ENCODE data around the gene FLACC1.

Gene FLACC1

DNA sequence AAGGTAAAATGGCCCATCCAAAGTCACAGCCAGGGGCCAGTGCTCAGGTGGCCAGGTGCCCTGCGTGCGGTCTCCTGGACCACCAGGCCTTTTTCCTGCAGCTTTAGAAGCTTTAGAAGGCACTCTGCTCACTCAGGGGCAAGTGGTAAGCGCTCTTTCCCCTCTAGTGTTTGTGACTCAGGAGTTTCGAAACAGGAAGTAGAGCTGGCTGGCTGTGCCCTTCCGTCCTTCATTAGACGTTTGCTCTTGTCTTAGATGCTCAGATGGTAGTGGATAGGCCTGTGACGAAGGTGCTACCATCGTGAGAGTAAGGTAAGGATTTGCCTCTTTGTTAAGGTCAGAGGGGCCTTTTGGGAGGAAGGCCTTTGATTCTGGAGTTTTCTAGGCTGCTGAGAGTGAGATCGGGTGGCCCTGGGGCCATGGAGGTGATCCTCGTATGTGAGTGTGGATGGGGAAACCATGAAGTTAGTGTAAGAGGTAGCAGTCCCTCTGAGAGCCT, 96.8 kb downstream of the FLACC1 start, which contains the start of gene CASP8:
Gene CASP8, plus strand, starts transcription at position 235 of the 499 bp plus-strand sequence. CDS start 5,951 bp downstream, outside the sequence.
- peak; percentile 23 for DNase-seq
- no peak within 1 kb of the TSS for H3K27ac ChIP-seq (ENCODE audit: low read depth, low read length)

DNA sequence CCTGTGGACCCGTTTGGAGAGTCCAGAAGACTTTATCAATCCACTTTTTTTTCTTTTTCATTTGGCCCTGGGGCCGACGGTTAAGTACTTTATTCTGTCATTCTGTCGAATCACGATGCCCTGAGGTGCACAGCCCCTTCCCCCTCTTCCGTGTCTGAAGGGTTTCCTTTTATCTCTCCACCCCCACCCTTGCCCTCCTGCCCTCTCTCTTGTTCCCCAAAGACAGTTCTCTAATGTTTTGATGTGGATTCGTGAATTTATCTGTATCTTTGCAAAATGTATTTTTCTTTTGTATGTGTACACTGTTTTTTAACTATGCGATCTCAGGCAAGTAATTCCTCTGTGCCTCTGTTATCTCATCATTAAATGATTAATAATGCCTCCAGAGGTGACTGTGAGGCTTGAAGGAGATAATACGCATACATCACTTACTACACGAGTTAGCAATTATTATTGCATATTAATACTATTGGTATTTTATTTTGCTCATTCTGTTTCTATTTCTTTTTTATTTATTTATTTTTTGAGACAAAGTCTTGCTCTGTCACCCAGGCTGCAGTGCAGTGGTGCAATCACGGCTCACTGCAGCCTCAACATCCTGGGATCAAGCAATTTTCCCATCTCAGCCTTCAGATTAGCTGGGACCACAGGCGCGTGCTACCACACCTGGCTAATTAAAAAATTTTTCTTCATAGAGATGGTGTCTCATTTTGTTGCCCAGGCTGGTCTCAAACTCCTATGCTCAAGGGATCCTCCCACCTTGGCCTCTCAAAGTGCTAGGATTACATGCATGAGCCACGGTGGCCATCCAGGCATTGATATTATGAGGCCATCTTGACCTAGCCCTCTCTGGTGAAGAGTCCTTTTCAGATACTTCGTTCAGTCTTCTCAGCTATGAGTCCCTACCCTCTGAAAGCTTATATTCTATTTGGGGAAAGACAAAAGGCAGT, 98.2 kb downstream of the FLACC1 start:
- H3K79me2 ChIP-seq (ENCODE audit: control insufficient read depth, insufficient read depth, low read length): no peaks in the 10 kb centered on the region
- peak overlapping the region; percentile 80 for H3K27ac ChIP-seq (ENCODE audit: low read depth, low read length)
- no peak overlapping the region for H2BK5ac ChIP-seq (ENCODE audit: low read length)
- peak overlapping the region; percentile 87 for H3K56ac ChIP-seq (ENCODE audit: low read length)
- peak; percentile 76 for DNase-seq
- H4K8ac ChIP-seq (ENCODE audit: low read depth, low read length): peak overlapping the region; percentile 67
- no peak overlapping the region for H3K23ac ChIP-seq (ENCODE audit: low read length)
- H3K4me3 ChIP-seq (ENCODE audit: low read length): no peak overlapping the region
- no peaks in the 10 kb centered on the region for H3K36me3 ChIP-seq (ENCODE audit: control insufficient read depth, insufficient read depth, low read length)
- H3K27me3 ChIP-seq (ENCODE audit: insufficient read depth, low read length, poor library complexity): no peaks in the 10 kb centered on the region
- H2BK120ac ChIP-seq (ENCODE audit: low read depth, low read length): peak overlapping the region; percentile 93
- peak overlapping the region; percentile 11 for H3K4me2 ChIP-seq (ENCODE audit: low read length)
- no peak overlapping the region for H4K5ac ChIP-seq (ENCODE audit: low read length)
- H3K4me1 ChIP-seq (ENCODE audit: control insufficient read depth, low read depth, low read length): peaks cover 13% of the 10 kb centered on the region
- H3K9ac ChIP-seq (ENCODE audit: low read length): peak overlapping the region; percentile 48
- peak overlapping the region; percentile 94 for H3K4ac ChIP-seq (ENCODE audit: low read depth, low read length)
- H3K79me1 ChIP-seq (ENCODE audit: low read length): no peaks in the 10 kb centered on the region
- peak overlapping the region; percentile 58 for H2AK5ac ChIP-seq (ENCODE audit: low read length)
- peak overlapping the region; percentile 97 for H3K18ac ChIP-seq (ENCODE audit: low read length)
- no CpG with 5 or more reads among the region's 15 CpGs for WGBS (ENCODE audit: extremely low coverage, insufficient coverage, low lambda C conversion rate)
- no peak overlapping the region for H2BK15ac ChIP-seq (replicated peaks; ENCODE audit: low read depth)

More for the DNA sequence above, 96.8 kb downstream of the FLACC1 start, which contains the start of gene CASP8:
- Histone ChIP-seq H3K56ac (ENCODE audit: low read length) (peak within 1 kb of the TSS; percentile 34), H3K4me3 (ENCODE audit: low read length) (no peak within 1 kb of the TSS), H3K36me3 (ENCODE audit: control insufficient read depth, insufficient read depth, low read length) (no peaks in the 10 kb centered on the region), H2BK120ac (ENCODE audit: low read depth, low read length) (no peak within 1 kb of the TSS), H4K8ac (ENCODE audit: low read depth, low read length) (no peak within 1 kb of the TSS), H3K79me2 (ENCODE audit: control insufficient read depth, insufficient read depth, low read length) (no peaks in the 10 kb centered on the region), H2AK5ac (ENCODE audit: low read length) (peak within 1 kb of the TSS; percentile 68), H3K4me1 (ENCODE audit: control insufficient read depth, low read depth, low read length) (peaks cover 9% of the 10 kb centered on the region), H3K18ac (ENCODE audit: low read length) (peak within 1 kb of the TSS; percentile 75), H4K5ac (ENCODE audit: low read length) (no peak within 1 kb of the TSS), H3K4ac (ENCODE audit: low read depth, low read length) (no peak within 1 kb of the TSS), H3K9ac (ENCODE audit: low read length) (no peak within 1 kb of the TSS), H3K4me2 (ENCODE audit: low read length) (no peak within 1 kb of the TSS), H2BK5ac (ENCODE audit: low read length) (peak within 1 kb of the TSS; percentile 28), H2BK15ac (replicated peaks; ENCODE audit: low read depth) (no peak within 1 kb of the TSS), H3K27me3 (ENCODE audit: insufficient read depth, low read length, poor library complexity) (no peaks in the 10 kb centered on the region), H3K79me1 (ENCODE audit: low read length) (no peaks in the 10 kb centered on the region), H3K23ac (ENCODE audit: low read length) (peak within 1 kb of the TSS; percentile 18)
- WGBS (ENCODE audit: extremely low coverage, insufficient coverage, low lambda C conversion rate): no CpG with 5 or more reads among the region's 10 CpGs

- peak; percentile 78 for DNase-seq
Observed at GRCh38 chr2:201257956-201258665, 99.0 kb downstream of the FLACC1 start.

DNA sequence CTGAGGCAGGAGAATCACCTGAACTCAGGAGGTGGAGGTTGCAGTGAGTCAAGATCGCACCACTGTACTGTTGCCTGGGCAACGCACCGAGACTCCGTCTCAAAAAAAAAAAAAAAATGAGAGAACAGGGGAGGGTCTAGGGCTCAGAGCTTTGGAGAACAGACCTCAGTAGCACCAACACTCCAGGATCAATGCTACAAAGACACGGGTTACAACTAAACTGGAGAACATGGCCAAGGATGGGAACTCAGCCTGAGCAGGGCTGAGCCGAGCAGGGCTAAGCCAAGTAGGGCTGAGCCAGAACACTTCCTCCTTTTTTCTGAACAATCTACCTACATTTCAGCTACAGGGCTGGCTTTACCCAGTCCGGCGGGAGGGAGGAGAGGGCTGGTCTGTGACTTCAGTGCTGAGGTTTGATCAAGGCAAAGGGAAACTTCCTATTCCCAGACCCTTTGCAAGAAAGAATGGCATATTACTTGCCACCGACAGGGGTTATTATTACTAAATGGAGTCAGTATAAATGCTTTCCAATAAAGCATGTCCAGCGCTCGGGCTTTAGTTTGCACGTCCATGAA, 99.7 kb downstream of the FLACC1 start:
- Histone ChIP-seq H2BK5ac (ENCODE audit: low read length) (peak overlapping the region; percentile 77), H3K18ac (ENCODE audit: low read length) (no peak overlapping the region), H2BK15ac (replicated peaks; ENCODE audit: low read depth) (no peak overlapping the region), H3K23ac (ENCODE audit: low read length) (no peak overlapping the region), H3K4me3 (ENCODE audit: low read length) (no peak overlapping the region), H2BK120ac (ENCODE audit: low read depth, low read length) (no peak overlapping the region), H4K5ac (ENCODE audit: low read length) (peak overlapping the region; percentile 50), H3K27me3 (ENCODE audit: insufficient read depth, low read length, poor library complexity) (no peaks in the 10 kb centered on the region), H3K4me1 (ENCODE audit: control insufficient read depth, low read depth, low read length) (peaks cover 13% of the 10 kb centered on the region), H4K8ac (ENCODE audit: low read depth, low read length) (no peak overlapping the region), H3K79me2 (ENCODE audit: control insufficient read depth, insufficient read depth, low read length) (no peaks in the 10 kb centered on the region), H3K9ac (ENCODE audit: low read length) (peak overlapping the region; percentile 48), H3K79me1 (ENCODE audit: low read length) (no peaks in the 10 kb centered on the region), H2AK5ac (ENCODE audit: low read length) (peak overlapping the region; percentile 89), H3K36me3 (ENCODE audit: control insufficient read depth, insufficient read depth, low read length) (no peaks in the 10 kb centered on the region), H3K4me2 (ENCODE audit: low read length) (no peak overlapping the region), H3K27ac (ENCODE audit: low read depth, low read length) (peak overlapping the region; percentile 80), H3K4ac (ENCODE audit: low read depth, low read length) (no peak overlapping the region), H3K56ac (ENCODE audit: low read length) (peak overlapping the region; percentile 85)
- no CpG with 5 or more reads among the region's 12 CpGs for WGBS (ENCODE audit: extremely low coverage, insufficient coverage, low lambda C conversion rate)
- peak; percentile 53 for DNase-seq

More at GRCh38 chr2:201257956-201258665, 99.0 kb downstream of the FLACC1 start:
- H2AK5ac ChIP-seq (ENCODE audit: low read length): no peak overlapping the region
- peak overlapping the region; percentile 93 for H2BK120ac ChIP-seq (ENCODE audit: low read depth, low read length)
- peak overlapping the region; percentile 11 for H3K4me2 ChIP-seq (ENCODE audit: low read length)
- peak overlapping the region; percentile 80 for H3K27ac ChIP-seq (ENCODE audit: low read depth, low read length)
- peak overlapping the region; percentile 67 for H4K8ac ChIP-seq (ENCODE audit: low read depth, low read length)
- no peaks in the 10 kb centered on the region for H3K79me1 ChIP-seq (ENCODE audit: low read length)
- H4K5ac ChIP-seq (ENCODE audit: low read length): peak overlapping the region; percentile 50
- no peaks in the 10 kb centered on the region for H3K79me2 ChIP-seq (ENCODE audit: control insufficient read depth, insufficient read depth, low read length)
- H3K36me3 ChIP-seq (ENCODE audit: control insufficient read depth, insufficient read depth, low read length): no peaks in the 10 kb centered on the region
- H3K4ac ChIP-seq (ENCODE audit: low read depth, low read length): peak overlapping the region; percentile 94
- no peak overlapping the region for H3K4me3 ChIP-seq (ENCODE audit: low read length)
- peak overlapping the region; percentile 77 for H2BK5ac ChIP-seq (ENCODE audit: low read length)
- H3K18ac ChIP-seq (ENCODE audit: low read length): peak overlapping the region; percentile 97
- H3K23ac ChIP-seq (ENCODE audit: low read length): no peak overlapping the region
- peaks cover 13% of the 10 kb centered on the region for H3K4me1 ChIP-seq (ENCODE audit: control insufficient read depth, low read depth, low read length)
- H3K56ac ChIP-seq (ENCODE audit: low read length): peak overlapping the region; percentile 87
- peak overlapping the region; percentile 48 for H3K9ac ChIP-seq (ENCODE audit: low read length)
- H3K27me3 ChIP-seq (ENCODE audit: insufficient read depth, low read length, poor library complexity): no peaks in the 10 kb centered on the region
- WGBS (ENCODE audit: extremely low coverage, insufficient coverage, low lambda C conversion rate): no CpG with 5 or more reads among the region's 10 CpGs
- H2BK15ac ChIP-seq (replicated peaks; ENCODE audit: low read depth): peak overlapping the region; percentile 57

DNA sequence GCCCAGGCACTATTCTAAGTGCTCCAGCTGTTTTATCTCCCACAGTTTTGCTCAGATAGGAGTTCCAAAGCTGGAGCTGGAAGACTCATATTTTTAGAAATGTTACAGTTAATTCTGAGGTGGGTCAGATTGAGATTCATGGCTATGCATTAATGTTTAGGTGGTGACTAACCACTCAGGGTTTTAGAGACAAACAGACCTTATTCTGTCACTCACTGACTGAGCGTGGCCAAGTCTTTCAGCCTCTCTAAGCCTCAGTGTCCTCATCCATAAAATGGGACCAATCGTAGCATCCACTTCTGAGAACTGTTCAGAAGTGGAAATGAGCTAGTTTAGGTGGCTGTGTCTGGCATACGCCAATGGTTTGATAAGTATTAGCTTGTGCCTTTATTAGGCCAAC, 101.1 kb downstream of the FLACC1 start:
- no peak overlapping the region for H3K4me3 ChIP-seq (ENCODE audit: low read length)
- H3K4ac ChIP-seq (ENCODE audit: low read depth, low read length): no peak overlapping the region
- H3K79me1 ChIP-seq (ENCODE audit: low read length): no peaks in the 10 kb centered on the region
- no peaks in the 10 kb centered on the region for H3K27me3 ChIP-seq (ENCODE audit: insufficient read depth, low read length, poor library complexity)
- peaks cover 13% of the 10 kb centered on the region for H3K4me1 ChIP-seq (ENCODE audit: control insufficient read depth, low read depth, low read length)
- no CpG with 5 or more reads among the region's 3 CpGs for WGBS (ENCODE audit: extremely low coverage, insufficient coverage, low lambda C conversion rate)
- H4K5ac ChIP-seq (ENCODE audit: low read length): no peak overlapping the region
- DNase-seq: no peak
- no peak overlapping the region for H3K9ac ChIP-seq (ENCODE audit: low read length)
- H2BK120ac ChIP-seq (ENCODE audit: low read depth, low read length): no peak overlapping the region
- H3K56ac ChIP-seq (ENCODE audit: low read length): no peak overlapping the region
- no peak overlapping the region for H3K18ac ChIP-seq (ENCODE audit: low read length)
- H2AK5ac ChIP-seq (ENCODE audit: low read length): no peak overlapping the region
- H2BK5ac ChIP-seq (ENCODE audit: low read length): no peak overlapping the region
- no peak overlapping the region for H2BK15ac ChIP-seq (replicated peaks; ENCODE audit: low read depth)
- no peak overlapping the region for H3K4me2 ChIP-seq (ENCODE audit: low read length)
- H3K36me3 ChIP-seq (ENCODE audit: control insufficient read depth, insufficient read depth, low read length): no peaks in the 10 kb centered on the region
- no peak overlapping the region for H4K8ac ChIP-seq (ENCODE audit: low read depth, low read length)
- no peak overlapping the region for H3K23ac ChIP-seq (ENCODE audit: low read length)
- no peaks in the 10 kb centered on the region for H3K79me2 ChIP-seq (ENCODE audit: control insufficient read depth, insufficient read depth, low read length)
- no peak overlapping the region for H3K27ac ChIP-seq (ENCODE audit: low read depth, low read length)

All from mesendoderm (in vitro differentiated cells).